GM12878 (cell line): ENCODE data around the gene ICAM2.

ENCODE experiments used
- BACH1 ChIP-seq: fragments of 450-650 bp; IDR thresholded peaks from 2 replicates; pipeline ENCODE4 v1.6.1; 2017; ENCODE audit warnings: mild to moderate bottlenecking, borderline replicate concordance
- EP300 ChIP-seq, 2 experiments: fragments of 150-350 bp in 1 of 2; IDR thresholded peaks; 2 replicates each; pipeline ENCODE4 v1.6.1; 2011 to 2012; ENCODE audit warnings: low read depth in 2 of 2, low read length in 2 of 2, borderline replicate concordance in 1 of 2, improper control_type of control experiment in 1 of 2, inconsistent platforms in 1 of 2; ENCODE audit not compliant: control insufficient read depth in 1 of 2
- EZH2 ChIP-seq: IDR thresholded peaks from 2 replicates; pipeline ENCODE4 v1.6.1; 2012; ENCODE audit warnings: low read depth, mild to moderate bottlenecking, control low read depth, inconsistent platforms, low read length, borderline replicate concordance; ENCODE audit not compliant: control insufficient read depth
- MTA2 ChIP-seq: fragments of 450-650 bp; IDR thresholded peaks from 2 replicates; pipeline ENCODE4 v1.6.1; 2016; ENCODE audit warnings: low read depth, mild to moderate bottlenecking, moderate library complexity
- NFYA ChIP-seq: IDR thresholded peaks from 2 replicates; pipeline ENCODE4 v1.6.1; 2011; ENCODE audit warnings: low read depth, mild to moderate bottlenecking, low read length, improper control_type of control experiment, borderline replicate concordance
- POLR2AphosphoS5 ChIP-seq: IDR thresholded peaks from 2 replicates; pipeline ENCODE4 v1.6.1; 2011; ENCODE audit warnings: mild to moderate bottlenecking, low read length, inconsistent platforms
- SIN3A ChIP-seq: IDR thresholded peaks from 2 replicates; pipeline ENCODE4 v1.6.1; 2012; ENCODE audit warnings: low read depth, low read length, improper control_type of control experiment
- SUZ12 ChIP-seq: fragments of 200-600 bp; sonication (generic); IDR thresholded peaks from one replicate; pipeline ENCODE4 v1.6.1; 2018; ENCODE audit warnings: antibody characterized with exemption, mild to moderate bottlenecking; ENCODE audit not compliant: unreplicated experiment
- TAF1 ChIP-seq: IDR thresholded peaks from 2 replicates; pipeline ENCODE4 v1.6.1; 2011; ENCODE audit warnings: mild to moderate bottlenecking, low read depth, low read length, borderline replicate concordance
- TF ChIP-seq, protein P1 (sequence below), 3 experiments: IDR thresholded peaks in 2 of 3; conservative IDR thresholded peaks in 1 of 3; 2 replicates each; pipeline ENCODE4 v1.5.1; 2011; ENCODE audit warnings: low read depth in 3 of 3, low read length in 3 of 3, mild to moderate bottlenecking in 3 of 3, control low read depth in 2 of 3, moderate library complexity in 2 of 3, inconsistent platforms in 1 of 3, mixed read lengths in 1 of 3; ENCODE audit not compliant: control insufficient read depth in 2 of 3, insufficient read depth in 1 of 3; ENCODE audit errors: extremely low read depth in 1 of 3

DNA sequence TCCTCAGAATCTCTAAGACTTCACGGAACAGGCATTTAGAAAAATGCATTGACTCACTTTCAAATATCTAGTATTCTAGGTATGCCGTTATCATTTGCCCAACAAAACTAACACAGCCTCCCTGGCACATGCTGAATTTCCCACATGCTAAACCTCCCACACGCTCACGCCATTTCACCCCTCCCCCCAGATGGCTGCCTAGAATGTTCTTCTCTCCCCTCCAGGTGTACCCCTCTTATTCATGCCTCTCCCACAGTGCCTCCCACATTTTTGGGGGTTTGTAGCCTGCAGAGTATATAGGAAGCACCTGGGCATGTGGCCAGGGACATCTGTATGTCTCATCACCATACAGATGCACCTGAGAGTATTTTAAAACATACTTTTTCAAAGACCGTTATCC lies 38.2 kb upstream of the ICAM2 start:
- TF ChIP-seq, protein P1, sequence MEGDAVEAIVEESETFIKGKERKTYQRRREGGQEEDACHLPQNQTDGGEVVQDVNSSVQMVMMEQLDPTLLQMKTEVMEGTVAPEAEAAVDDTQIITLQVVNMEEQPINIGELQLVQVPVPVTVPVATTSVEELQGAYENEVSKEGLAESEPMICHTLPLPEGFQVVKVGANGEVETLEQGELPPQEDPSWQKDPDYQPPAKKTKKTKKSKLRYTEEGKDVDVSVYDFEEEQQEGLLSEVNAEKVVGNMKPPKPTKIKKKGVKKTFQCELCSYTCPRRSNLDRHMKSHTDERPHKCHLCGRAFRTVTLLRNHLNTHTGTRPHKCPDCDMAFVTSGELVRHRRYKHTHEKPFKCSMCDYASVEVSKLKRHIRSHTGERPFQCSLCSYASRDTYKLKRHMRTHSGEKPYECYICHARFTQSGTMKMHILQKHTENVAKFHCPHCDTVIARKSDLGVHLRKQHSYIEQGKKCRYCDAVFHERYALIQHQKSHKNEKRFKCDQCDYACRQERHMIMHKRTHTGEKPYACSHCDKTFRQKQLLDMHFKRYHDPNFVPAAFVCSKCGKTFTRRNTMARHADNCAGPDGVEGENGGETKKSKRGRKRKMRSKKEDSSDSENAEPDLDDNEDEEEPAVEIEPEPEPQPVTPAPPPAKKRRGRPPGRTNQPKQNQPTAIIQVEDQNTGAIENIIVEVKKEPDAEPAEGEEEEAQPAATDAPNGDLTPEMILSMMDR (IDR thresholded peaks at IDR 0.05 in 2 of 3, conservative IDR thresholded peaks at IDR 0.05 in 1 of 3; ENCODE audit: control insufficient read depth in 2 of 3, extremely low read depth in 1 of 3, insufficient read depth in 1 of 3, low read depth in 3 of 3, low read length in 3 of 3): no peak
- TF ChIP-seq SIN3A: no peak
- TF ChIP-seq EP300 (IDR thresholded peaks at IDR 0.05; ENCODE audit: borderline replicate concordance in 1 of 2, control insufficient read depth in 1 of 2, low read depth in 2 of 2, low read length in 2 of 2): no peak
- no peak for TF ChIP-seq SUZ12
- no peak for TF ChIP-seq MTA2
- TF ChIP-seq TAF1: no peak
- TF ChIP-seq EZH2: no peak
- TF ChIP-seq NFYA: no peak
- no peak for TF ChIP-seq POLR2AphosphoS5
- TF ChIP-seq BACH1: no peak
